Measurements from ENCODE around the gene UCKL1.

The UCKL1 gene

DNA sequence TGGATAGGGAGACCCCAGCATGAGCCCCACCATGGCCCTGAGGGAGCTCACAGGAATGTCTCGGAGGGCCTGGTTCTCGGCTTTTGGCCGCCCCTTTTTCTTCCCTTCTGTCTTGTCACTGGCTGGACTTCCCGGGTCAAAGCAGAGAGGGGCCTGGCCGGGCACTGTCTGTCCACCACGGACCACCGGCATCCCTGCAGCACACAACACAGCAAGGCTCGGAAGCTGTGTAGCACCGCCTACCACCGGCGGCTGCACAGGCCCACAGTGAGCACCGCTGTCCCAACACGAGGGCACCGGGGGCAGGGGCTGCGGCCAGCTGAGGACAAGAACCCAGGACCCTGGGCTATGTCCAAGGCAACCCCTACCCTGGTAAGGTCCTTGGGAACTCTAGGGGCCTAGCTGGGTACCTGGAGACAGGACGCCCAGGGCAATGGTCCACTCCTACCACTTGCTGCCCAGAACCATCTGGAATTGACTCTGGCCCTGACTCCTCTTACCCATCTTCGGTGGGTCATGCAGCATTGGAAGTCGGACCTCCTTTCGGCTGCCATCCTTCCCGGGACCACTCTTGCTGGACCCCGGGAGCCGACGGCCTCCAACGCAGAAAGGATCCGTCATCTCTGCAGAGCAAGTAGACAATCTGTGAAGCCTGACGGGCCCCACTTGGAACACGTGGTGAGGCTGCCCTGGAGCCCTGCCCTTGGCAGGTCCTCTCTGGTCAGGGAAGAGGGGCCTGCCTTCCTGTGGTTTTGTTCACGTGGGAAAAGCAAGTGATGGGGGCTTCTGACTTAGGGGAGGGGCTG lies 11.3 kb upstream of the UCKL1 start:
- peaks cover 11% of the 10 kb centered on the region; the same call in 1 of the 2 replicates for H3K27me3 ChIP-seq (ENCODE audit: insufficient read depth, low read depth)
- no peaks in the 10 kb centered on the region for H3K36me3 ChIP-seq (ENCODE audit: insufficient read depth)
- TF ChIP-seq, protein P1, sequence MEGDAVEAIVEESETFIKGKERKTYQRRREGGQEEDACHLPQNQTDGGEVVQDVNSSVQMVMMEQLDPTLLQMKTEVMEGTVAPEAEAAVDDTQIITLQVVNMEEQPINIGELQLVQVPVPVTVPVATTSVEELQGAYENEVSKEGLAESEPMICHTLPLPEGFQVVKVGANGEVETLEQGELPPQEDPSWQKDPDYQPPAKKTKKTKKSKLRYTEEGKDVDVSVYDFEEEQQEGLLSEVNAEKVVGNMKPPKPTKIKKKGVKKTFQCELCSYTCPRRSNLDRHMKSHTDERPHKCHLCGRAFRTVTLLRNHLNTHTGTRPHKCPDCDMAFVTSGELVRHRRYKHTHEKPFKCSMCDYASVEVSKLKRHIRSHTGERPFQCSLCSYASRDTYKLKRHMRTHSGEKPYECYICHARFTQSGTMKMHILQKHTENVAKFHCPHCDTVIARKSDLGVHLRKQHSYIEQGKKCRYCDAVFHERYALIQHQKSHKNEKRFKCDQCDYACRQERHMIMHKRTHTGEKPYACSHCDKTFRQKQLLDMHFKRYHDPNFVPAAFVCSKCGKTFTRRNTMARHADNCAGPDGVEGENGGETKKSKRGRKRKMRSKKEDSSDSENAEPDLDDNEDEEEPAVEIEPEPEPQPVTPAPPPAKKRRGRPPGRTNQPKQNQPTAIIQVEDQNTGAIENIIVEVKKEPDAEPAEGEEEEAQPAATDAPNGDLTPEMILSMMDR (conservative IDR thresholded peaks at IDR 0.05; ENCODE audit: low read depth, low read length): no peak
- no peak overlapping the region for H3K27ac ChIP-seq
- peaks cover 15% of the 10 kb centered on the region for H3K79me2 ChIP-seq (ENCODE audit: insufficient read depth, low read depth)
- peaks cover 13% of the 10 kb centered on the region for H3K4me1 ChIP-seq (ENCODE audit: low read depth, poor library complexity, severe bottlenecking)
- no peak overlapping the region for H3K4me2 ChIP-seq
- H3K4me3 ChIP-seq (IDR thresholded peaks at IDR 0.05; ENCODE audit: insufficient read depth, low read depth, low read length): no peak overlapping the region
- no peaks in the 10 kb centered on the region for H4K20me1 ChIP-seq (ENCODE audit: insufficient read depth)
- no peak overlapping the region for H2AFZ ChIP-seq (ENCODE audit: low read depth)
- H3K9ac ChIP-seq: no peak overlapping the region

DNA sequence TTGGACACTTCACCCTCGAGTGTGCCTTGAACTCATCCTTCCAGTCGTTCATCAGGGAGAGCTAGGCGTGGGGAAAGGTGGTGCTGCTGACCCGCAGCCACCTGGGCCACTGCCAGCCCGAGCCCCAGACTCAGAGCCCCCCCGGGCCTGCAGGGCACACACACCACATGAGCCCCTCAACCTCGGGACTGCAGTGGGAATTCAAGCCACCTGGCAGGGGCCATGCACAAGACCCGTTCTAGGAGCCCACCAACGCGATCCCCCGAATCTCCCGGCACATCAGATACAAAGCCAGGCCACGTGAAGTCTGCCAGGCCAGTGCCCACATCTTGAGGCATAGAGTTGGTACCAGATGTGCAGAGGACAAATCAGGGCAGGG lies 10.7 kb upstream of the UCKL1 start:
- TF ChIP-seq, protein P1 (conservative IDR thresholded peaks at IDR 0.05; ENCODE audit: low read depth, low read length): no peak
- Histone ChIP-seq H3K27ac (no peak overlapping the region), H3K4me1 (ENCODE audit: low read depth, poor library complexity, severe bottlenecking) (peaks cover 13% of the 10 kb centered on the region), H3K4me3 (IDR thresholded peaks at IDR 0.05; ENCODE audit: insufficient read depth, low read depth, low read length) (no peak overlapping the region), H4K20me1 (ENCODE audit: insufficient read depth) (no peaks in the 10 kb centered on the region), H3K4me2 (no peak overlapping the region), H3K9ac (no peak overlapping the region), H2AFZ (ENCODE audit: low read depth) (no peak overlapping the region), H3K79me2 (ENCODE audit: insufficient read depth, low read depth) (peaks cover 15% of the 10 kb centered on the region), H3K36me3 (ENCODE audit: insufficient read depth) (no peaks in the 10 kb centered on the region), H3K27me3 (ENCODE audit: insufficient read depth, low read depth) (peaks cover 11% of the 10 kb centered on the region; the same call in 1 of the 2 replicates)

GRCh38 chr20:63966172-63966943 lies 10.1 kb upstream of the UCKL1 start:
- TF ChIP-seq, protein P1 (conservative IDR thresholded peaks at IDR 0.05; ENCODE audit: low read depth, low read length): no peak
- no peaks in the 10 kb centered on the region; the same call in 1 of the 2 replicates for H3K36me3 ChIP-seq (ENCODE audit: insufficient read depth)
- peaks cover 13% of the 10 kb centered on the region for H3K4me1 ChIP-seq (ENCODE audit: low read depth, poor library complexity, severe bottlenecking)
- no peak overlapping the region for H3K9ac ChIP-seq
- no peak overlapping the region for H3K27ac ChIP-seq
- no peak overlapping the region for H3K4me3 ChIP-seq (IDR thresholded peaks at IDR 0.05; ENCODE audit: insufficient read depth, low read depth, low read length)
- H3K79me2 ChIP-seq (ENCODE audit: insufficient read depth, low read depth): peaks cover 15% of the 10 kb centered on the region
- peaks cover 11% of the 10 kb centered on the region; the same call in 1 of the 2 replicates for H3K27me3 ChIP-seq (ENCODE audit: insufficient read depth, low read depth)
- no peak overlapping the region for H3K4me2 ChIP-seq
- no peaks in the 10 kb centered on the region for H4K20me1 ChIP-seq (ENCODE audit: insufficient read depth)
- H2AFZ ChIP-seq (ENCODE audit: low read depth): no peak overlapping the region

GRCh38 chr20:63964412-63964811 lies 8.2 kb upstream of the UCKL1 start:
- Histone ChIP-seq H3K36me3 (ENCODE audit: insufficient read depth) (no peaks in the 10 kb centered on the region; the same call in 1 of the 2 replicates), H3K79me2 (ENCODE audit: insufficient read depth, low read depth) (peaks cover 15% of the 10 kb centered on the region)

More at GRCh38 chr20:63964412-63964811, 8.2 kb upstream of the UCKL1 start:
- H3K27me3 ChIP-seq (ENCODE audit: insufficient read depth, low read depth): no peaks in the 10 kb centered on the region
- H3K9ac ChIP-seq: no peak overlapping the region
- H4K20me1 ChIP-seq (ENCODE audit: insufficient read depth): no peaks in the 10 kb centered on the region
- TF ChIP-seq, protein P1 (conservative IDR thresholded peaks at IDR 0.05; ENCODE audit: low read depth, low read length): no peak
- H3K4me2 ChIP-seq: no peak overlapping the region
- no peak overlapping the region for H3K4me3 ChIP-seq (IDR thresholded peaks at IDR 0.05; ENCODE audit: insufficient read depth, low read depth, low read length)
- no peak overlapping the region for H2AFZ ChIP-seq (ENCODE audit: low read depth)
- H3K4me1 ChIP-seq (ENCODE audit: low read depth, poor library complexity, severe bottlenecking): peaks cover 7% of the 10 kb centered on the region
- no peak overlapping the region for H3K27ac ChIP-seq
